Stomach (tissue), 9 donors: ENCODE measurements around the gene PRICKLE2. TPM values are rescaled to one million over a fixed set of nuclear protein-coding genes. Genes with fewer than 3 reads are reported as not detected.

ENCODE experiments used
- DNase-seq, 2 donors: peaks; one replicate each; pipeline versions ENCODE4 v3.0.0 to v3.0.0-alpha.2; 2013 to 2019
- H3K27ac ChIP-seq, 5 donors: fragments of 200-600 bp in 4 of 5; sonication (generic) in 4 of 5; one replicate each; pipeline ENCODE4 v1.5.1; 2013 to 2019; ENCODE audit warnings: mild to moderate bottlenecking in 1 of 5, moderate library complexity in 1 of 5
- H3K27me3 ChIP-seq, 3 donors: fragments of 200-600 bp; sonication (generic); one replicate each; pipeline ENCODE4 v1.5.1; 2017 to 2019; ENCODE audit warnings: mixed run types in 1 of 3
- H3K36me3 ChIP-seq, 4 donors: fragments of 200-600 bp; sonication (generic); 1 replicate in 3 of 4; 2 replicates in 1 of 4; pipeline ENCODE4 v1.5.1; 2016 to 2019
- H3K4me1 ChIP-seq, 4 donors: fragments of 200-600 bp; sonication (generic); one replicate each; pipeline ENCODE4 v1.5.1; 2016 to 2019
- H3K4me3 ChIP-seq, 4 donors: fragments of 200-600 bp; sonication (generic) in 3 of 4; one replicate each; pipeline ENCODE4 v1.5.1; 2016 to 2019; ENCODE audit warnings: mild to moderate bottlenecking in 1 of 4
- H3K9me3 ChIP-seq, 4 donors: fragments of 200-600 bp; sonication (generic); one replicate each; pipeline ENCODE4 v1.5.1; 2016 to 2019
- CTCF ChIP-seq, 7 experiments: fragments of 450-650 bp in 4 of 7; fragments of 200-600 bp in 3 of 7; sonication (generic) in 3 of 7; IDR thresholded peaks; one replicate each; pipeline ENCODE4 v1.5.1; 2016 to 2019; ENCODE audit warnings: antibody characterized with exemption in 7 of 7, control low read depth in 2 of 7, mild to moderate bottlenecking in 1 of 7
- EP300 ChIP-seq: sonication (generic); formaldehyde crosslinking; IDR thresholded peaks from one replicate; pipeline ENCODE4 v1.6.1; 2017; ENCODE audit warnings: antibody characterized with exemption
- POLR2A ChIP-seq, 4 donors: fragments of 450-650 bp; IDR thresholded peaks; one replicate each; pipeline ENCODE4 v1.6.1; 2016; ENCODE audit warnings: antibody characterized with exemption in 4 of 4, control low read depth in 2 of 4, mild to moderate bottlenecking in 1 of 4, moderate library complexity in 1 of 4
- POLR2AphosphoS5 ChIP-seq, 3 donors: sonication (generic); formaldehyde crosslinking; IDR thresholded peaks; one replicate each; pipeline ENCODE4 v1.6.1; 2016; ENCODE audit warnings: antibody characterized with exemption in 3 of 3
- WGBS, 5 donors: extraction: QIAGEN DNeasy Blood & Tissue Kit in 3 of 5; methylation state at CpG; one replicate each; pipeline versions ENCODE4 v1.1.5 to v1.1.7; 2013 to 2018; 5-methylcytosine and 5-hydroxymethylcytosine counted together
- intact Hi-C: fragments of 100-400 bp; cut with DNase I; formaldehyde crosslinking; loops from one replicate; pipeline ENCODE4 v1.15.1; 2023; ENCODE audit warnings: low total_unique reads
- polyA plus RNA-seq, 3 donors: library from polyadenylated mRNA; stranded (reverse); fragments of 200-250 nt; gene quantifications; one replicate each; pipeline ENCODE4 v1.2.3, GENCODE V29; 2013
- total RNA-seq, 5 donors: library from RNA; depleted of rRNA; stranded (reverse); fragments of >200 nt; gene quantifications; one replicate each; pipeline versions ENCODE4 v1.1.0 to v1.2.3, GENCODE V29; 2014 to 2016
- donor health status: healthy with polysubstance abuse.
- donor health status: Bipolar disorder and iron deficiency.
- donor health status: healthy.

PRICKLE2 gene
- total and polyA plus RNA-seq, 8 donors = 3.7 to 59.1 (median 21.0) TPM

- Histone ChIP-seq H3K27ac (peak overlapping the region in 1 of 5 donors; percentile 21), H3K4me1 (peaks cover 10 to 71% (median 35%) of the 10 kb centered on the region in 4 donors)
- intact Hi-C loops = no loop called here
These were observed 32.0 kb upstream of the PRICKLE2 start for GRCh38 chr3:64257100-64257755.

GRCh38 chr3:64255741-64256340, 30.6 kb upstream of the PRICKLE2 start:
- Histone ChIP-seq H3K27ac (peak overlapping the region in 1 of 5 donors; percentile 36), H3K36me3 (no peaks in the 10 kb centered on the region)
- 61 to 74% (median 65%) methylated on average over 5 of the region's 5 CpGs for WGBS, 5 donors

More at GRCh38 chr3:64257100-64257755, 32.0 kb upstream of the PRICKLE2 start:
- Histone ChIP-seq H3K9me3 (no peaks in the 10 kb centered on the region), H3K4me3 (no peak overlapping the region), H3K27me3 (no peaks in the 10 kb centered on the region), H3K36me3 (no peaks in the 10 kb centered on the region)
- TF ChIP-seq POLR2AphosphoS5 (IDR thresholded peaks at IDR 0.05) (no peak), EP300 (no peak), CTCF (IDR thresholded peaks at IDR 0.05) (no peak), POLR2A (IDR thresholded peaks at IDR 0.05) (no peak)
- no peak for DNase-seq

GRCh38 chr3:64254443-64254842, 29.2 kb upstream of the PRICKLE2 start:
- no peak overlapping the region for H3K4me3 ChIP-seq
- peak overlapping the region in 1 of 5 donors; percentile 57 for H3K27ac ChIP-seq
- WGBS, 5 donors = 64 to 84% (median 78%) methylated on average over 2 of the region's 2 CpGs
- DNase-seq = no peak
- H3K9me3 ChIP-seq = no peaks in the 10 kb centered on the region
- peaks cover 10 to 53% (median 23%) of the 10 kb centered on the region in 4 donors for H3K4me1 ChIP-seq
- H3K27me3 ChIP-seq = no peaks in the 10 kb centered on the region
- TF ChIP-seq CTCF (IDR thresholded peaks at IDR 0.05) (no peak), POLR2A (IDR thresholded peaks at IDR 0.05) (no peak), POLR2AphosphoS5 (IDR thresholded peaks at IDR 0.05) (no peak), EP300 (no peak)
- no peaks in the 10 kb centered on the region for H3K36me3 ChIP-seq
- intact Hi-C loops = no loop called here

More at GRCh38 chr3:64255741-64256340, 30.6 kb upstream of the PRICKLE2 start:
- no peaks in the 10 kb centered on the region for H3K9me3 ChIP-seq
- H3K4me1 ChIP-seq = peaks cover 10 to 63% (median 29%) of the 10 kb centered on the region in 4 donors
- H3K4me3 ChIP-seq = no peak overlapping the region
- TF ChIP-seq POLR2AphosphoS5 (IDR thresholded peaks at IDR 0.05) = no peak
- no peak for TF ChIP-seq CTCF (IDR thresholded peaks at IDR 0.05)
- TF ChIP-seq EP300 = no peak
- TF ChIP-seq POLR2A (IDR thresholded peaks at IDR 0.05) = no peak
- DNase-seq = no peak
- H3K27me3 ChIP-seq = no peaks in the 10 kb centered on the region
- intact Hi-C loops = no loop called here

GRCh38 chr3:64253689-64254088, 28.4 kb upstream of the PRICKLE2 start:
- intact Hi-C loops = no loop called here
- WGBS, 5 donors = 60 to 91% (median 78%) methylated on average over 6 of the region's 6 CpGs
- TF ChIP-seq POLR2A (IDR thresholded peaks at IDR 0.05) (no peak), CTCF (IDR thresholded peaks at IDR 0.05) (no peak), POLR2AphosphoS5 (IDR thresholded peaks at IDR 0.05) (no peak), EP300 (no peak)
- Histone ChIP-seq H3K27me3 (no peaks in the 10 kb centered on the region), H3K9me3 (no peaks in the 10 kb centered on the region), H3K4me3 (no peak overlapping the region), H3K27ac (peak overlapping the region in 1 of 5 donors; percentile 57), H3K36me3 (no peaks in the 10 kb centered on the region), H3K4me1 (peaks cover 10 to 46% (median 23%) of the 10 kb centered on the region in 4 donors)
- peak in 1 of 2 donors; percentile 44 for DNase-seq
